ENCODE measurements around the gene ZNF595. TPM values are rescaled to one million over a fixed set of nuclear protein-coding genes. Genes with fewer than 3 reads are reported as not detected.
A peak's percentile ranks its signal among the peaks of the same experiment; 100 is the strongest.
"Not testable (repeated sequence)": the region's sequence is repeated elsewhere in the genome, so short reads cannot be mapped to it uniquely, and the experiment has no call there.

The ZNF595 gene
- total RNA-seq, 1 experiment from 2014 or later: 36.7 TPM

- ATAC-seq: no peak
- CTCF ChIA-PET: no interaction called here
These were observed 18.7 kb downstream of the ZNF595 start for GRCh38 chr4:71830-72229.

GRCh38 chr4:85951-86350 is 32.8 kb downstream of the ZNF595 start:
- Histone ChIP-seq H3K27me3 (ENCODE audit: control insufficient read depth, insufficient read depth, low read length) (no peaks in the 10 kb centered on the region), H3K4me1 (ENCODE audit: control insufficient read depth, insufficient read depth, low read length) (no peaks in the 10 kb centered on the region), H3K9me3 (ENCODE audit: control insufficient read depth, insufficient read depth, low read depth, low read length) (peaks cover 72% of the 10 kb centered on the region), H3K36me3 (ENCODE audit: control insufficient read depth, insufficient read depth, low read length) (peaks cover 3% of the 10 kb centered on the region; the same call in 1 of the 2 replicates), H3K27ac (ENCODE audit: low read length) (no peak overlapping the region), H3K4me3 (ENCODE audit: low read depth in 2 of 2, low read length in 2 of 2) (no peak overlapping the region)
- TF ChIP-seq, protein P1, sequence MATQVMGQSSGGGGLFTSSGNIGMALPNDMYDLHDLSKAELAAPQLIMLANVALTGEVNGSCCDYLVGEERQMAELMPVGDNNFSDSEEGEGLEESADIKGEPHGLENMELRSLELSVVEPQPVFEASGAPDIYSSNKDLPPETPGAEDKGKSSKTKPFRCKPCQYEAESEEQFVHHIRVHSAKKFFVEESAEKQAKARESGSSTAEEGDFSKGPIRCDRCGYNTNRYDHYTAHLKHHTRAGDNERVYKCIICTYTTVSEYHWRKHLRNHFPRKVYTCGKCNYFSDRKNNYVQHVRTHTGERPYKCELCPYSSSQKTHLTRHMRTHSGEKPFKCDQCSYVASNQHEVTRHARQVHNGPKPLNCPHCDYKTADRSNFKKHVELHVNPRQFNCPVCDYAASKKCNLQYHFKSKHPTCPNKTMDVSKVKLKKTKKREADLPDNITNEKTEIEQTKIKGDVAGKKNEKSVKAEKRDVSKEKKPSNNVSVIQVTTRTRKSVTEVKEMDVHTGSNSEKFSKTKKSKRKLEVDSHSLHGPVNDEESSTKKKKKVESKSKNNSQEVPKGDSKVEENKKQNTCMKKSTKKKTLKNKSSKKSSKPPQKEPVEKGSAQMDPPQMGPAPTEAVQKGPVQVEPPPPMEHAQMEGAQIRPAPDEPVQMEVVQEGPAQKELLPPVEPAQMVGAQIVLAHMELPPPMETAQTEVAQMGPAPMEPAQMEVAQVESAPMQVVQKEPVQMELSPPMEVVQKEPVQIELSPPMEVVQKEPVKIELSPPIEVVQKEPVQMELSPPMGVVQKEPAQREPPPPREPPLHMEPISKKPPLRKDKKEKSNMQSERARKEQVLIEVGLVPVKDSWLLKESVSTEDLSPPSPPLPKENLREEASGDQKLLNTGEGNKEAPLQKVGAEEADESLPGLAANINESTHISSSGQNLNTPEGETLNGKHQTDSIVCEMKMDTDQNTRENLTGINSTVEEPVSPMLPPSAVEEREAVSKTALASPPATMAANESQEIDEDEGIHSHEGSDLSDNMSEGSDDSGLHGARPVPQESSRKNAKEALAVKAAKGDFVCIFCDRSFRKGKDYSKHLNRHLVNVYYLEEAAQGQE (IDR thresholded peaks at IDR 0.05; ENCODE audit: insufficient read depth in 1 of 2, low read depth in 2 of 2, low read length in 1 of 2): no peak
- no peak for TF ChIP-seq SIN3A (IDR thresholded peaks at IDR 0.05; ENCODE audit: borderline replicate concordance, insufficient read depth, low read depth, low read length)
- no peak for TF ChIP-seq TCF7L2 (IDR thresholded peaks at IDR 0.05; ENCODE audit: low read depth, low read length)
- no peak for TF ChIP-seq POLR2AphosphoS5 (IDR thresholded peaks at IDR 0.05; ENCODE audit: low read depth, low read length)
- TF ChIP-seq, protein P2, sequence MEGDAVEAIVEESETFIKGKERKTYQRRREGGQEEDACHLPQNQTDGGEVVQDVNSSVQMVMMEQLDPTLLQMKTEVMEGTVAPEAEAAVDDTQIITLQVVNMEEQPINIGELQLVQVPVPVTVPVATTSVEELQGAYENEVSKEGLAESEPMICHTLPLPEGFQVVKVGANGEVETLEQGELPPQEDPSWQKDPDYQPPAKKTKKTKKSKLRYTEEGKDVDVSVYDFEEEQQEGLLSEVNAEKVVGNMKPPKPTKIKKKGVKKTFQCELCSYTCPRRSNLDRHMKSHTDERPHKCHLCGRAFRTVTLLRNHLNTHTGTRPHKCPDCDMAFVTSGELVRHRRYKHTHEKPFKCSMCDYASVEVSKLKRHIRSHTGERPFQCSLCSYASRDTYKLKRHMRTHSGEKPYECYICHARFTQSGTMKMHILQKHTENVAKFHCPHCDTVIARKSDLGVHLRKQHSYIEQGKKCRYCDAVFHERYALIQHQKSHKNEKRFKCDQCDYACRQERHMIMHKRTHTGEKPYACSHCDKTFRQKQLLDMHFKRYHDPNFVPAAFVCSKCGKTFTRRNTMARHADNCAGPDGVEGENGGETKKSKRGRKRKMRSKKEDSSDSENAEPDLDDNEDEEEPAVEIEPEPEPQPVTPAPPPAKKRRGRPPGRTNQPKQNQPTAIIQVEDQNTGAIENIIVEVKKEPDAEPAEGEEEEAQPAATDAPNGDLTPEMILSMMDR (IDR thresholded peaks at IDR 0.05): no peak
- intact Hi-C loops (cut with micrococcal nuclease; ENCODE audit: unreplicated experiment): no loop called here
- no peak for ATAC-seq
- in situ Hi-C loops (cut with HindIII; ENCODE audit: low pct_unique_long_range_greater_than_20kb, low sequenced_read_pairs): no loop called here
- POLR2A ChIA-PET: no interaction called here
- TSS peak; percentile 41 for BruUV-seq (replicated peaks)
- DNase-seq (ENCODE audit: low read depth, low spot score): no peak
- CTCF ChIA-PET: no interaction called here

More at GRCh38 chr4:71830-72229, 18.7 kb downstream of the ZNF595 start:
- Histone ChIP-seq H3K27ac (ENCODE audit: low read length) (no peak overlapping the region), H3K9me3 (ENCODE audit: control insufficient read depth, insufficient read depth, low read depth, low read length) (peaks cover 59% of the 10 kb centered on the region), H3K36me3 (ENCODE audit: control insufficient read depth, insufficient read depth, low read length) (peaks cover 3% of the 10 kb centered on the region; the same call in 1 of the 2 replicates), H3K4me3 (ENCODE audit: low read depth in 2 of 2, low read length in 2 of 2) (no peak overlapping the region), H3K27me3 (ENCODE audit: control insufficient read depth, insufficient read depth, low read length) (no peaks in the 10 kb centered on the region), H3K4me1 (ENCODE audit: control insufficient read depth, insufficient read depth, low read length) (no peaks in the 10 kb centered on the region)
- in situ Hi-C loops (cut with HindIII; ENCODE audit: low pct_unique_long_range_greater_than_20kb, low sequenced_read_pairs) (no loop called here), intact Hi-C loops (cut with micrococcal nuclease; ENCODE audit: unreplicated experiment) (no loop called here)
- DNase-seq (ENCODE audit: low read depth, low spot score): no peak
- BruUV-seq (replicated peaks): no TSS peak
- POLR2A ChIA-PET: no interaction called here
- TF ChIP-seq, protein P2 (IDR thresholded peaks at IDR 0.05): no peak
- TF ChIP-seq TCF7L2 (IDR thresholded peaks at IDR 0.05; ENCODE audit: low read depth, low read length) (no peak), POLR2AphosphoS5 (IDR thresholded peaks at IDR 0.05; ENCODE audit: low read depth, low read length) (no peak), SIN3A (IDR thresholded peaks at IDR 0.05; ENCODE audit: borderline replicate concordance, insufficient read depth, low read depth, low read length) (no peak)
- TF ChIP-seq, protein P1 (IDR thresholded peaks at IDR 0.05; ENCODE audit: insufficient read depth in 1 of 2, low read depth in 2 of 2, low read length in 1 of 2): no peak

DNA sequence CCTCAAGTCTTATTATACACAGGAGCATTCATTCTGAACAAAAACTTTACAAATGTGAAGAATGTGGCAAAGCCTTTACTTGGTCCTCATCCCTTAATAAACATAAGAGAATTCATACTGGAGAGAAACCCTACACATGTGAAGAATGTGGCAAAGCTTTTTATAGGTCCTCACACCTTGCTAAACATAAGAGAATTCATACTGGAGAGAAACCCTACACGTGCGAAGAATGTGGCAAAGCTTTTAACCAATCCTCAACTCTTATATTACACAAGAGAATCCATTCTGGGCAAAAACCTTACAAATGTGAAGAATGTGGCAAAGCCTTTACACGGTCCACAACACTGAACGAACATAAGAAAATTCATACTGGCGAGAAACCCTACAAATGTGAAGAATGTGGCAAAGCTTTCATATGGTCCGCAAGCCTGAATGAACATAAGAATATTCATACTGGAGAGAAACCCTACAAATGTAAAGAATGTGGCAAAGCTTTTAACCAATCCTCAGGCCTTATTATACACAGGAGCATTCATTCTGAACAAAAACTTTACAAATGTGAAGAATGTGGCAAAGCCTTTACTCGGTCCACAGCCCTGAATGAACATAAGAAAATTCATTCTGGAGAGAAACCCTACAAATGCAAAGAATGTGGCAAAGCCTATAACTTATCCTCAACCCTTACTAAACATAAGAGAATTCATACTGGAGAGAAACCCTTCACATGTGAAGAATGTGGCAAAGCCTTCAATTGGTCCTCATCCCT is 33.6 kb downstream of the ZNF595 start:
- H3K4me1 ChIP-seq (ENCODE audit: control insufficient read depth, insufficient read depth, low read length); DNase-seq (ENCODE audit: low read depth, low spot score); ATAC-seq; H3K36me3 ChIP-seq (ENCODE audit: control insufficient read depth, insufficient read depth, low read length); BruUV-seq (replicated peaks); intact Hi-C loops (cut with micrococcal nuclease; ENCODE audit: unreplicated experiment); H3K4me3 ChIP-seq (ENCODE audit: low read depth in 2 of 2, low read length in 2 of 2); H3K27ac ChIP-seq (ENCODE audit: low read length); in situ Hi-C loops (cut with HindIII; ENCODE audit: low pct_unique_long_range_greater_than_20kb, low sequenced_read_pairs); H3K27me3 ChIP-seq (ENCODE audit: control insufficient read depth, insufficient read depth, low read length); CTCF ChIA-PET; POLR2A ChIA-PET: not testable (repeated sequence)
- peaks cover 73% of the 10 kb centered on the region for H3K9me3 ChIP-seq (ENCODE audit: control insufficient read depth, insufficient read depth, low read depth, low read length)
